K562 (cell line): ENCODE results near the gene OBSCN. TPM values are rescaled to one million over a fixed set of nuclear protein-coding genes. Genes with fewer than 3 reads are reported as not detected.

Source experiments
- E2F3 ChIP-seq: fragments of 250-450 bp; sonication (Bioruptor Pico); IDR thresholded peaks from 2 replicates; pipeline ENCODE4 v1.4.0; 2020; ENCODE audit warnings: mild to moderate bottlenecking
- GABPA ChIP-seq: fragments of 200-800 bp; sonication (Bioruptor generic); conservative IDR thresholded peaks from 2 replicates; pipeline ENCODE4 v1.6.1; 2016; ENCODE audit warnings: low read depth, missing genetic modification characterization, missing compliant biosample characterization
- HNRNPLL ChIP-seq: fragments of 200-400 bp; formaldehyde crosslinking; IDR thresholded peaks from 2 replicates; pipeline ENCODE4 v1.6.1; 2017; ENCODE audit warnings: low read length, low read depth, mild to moderate bottlenecking; ENCODE audit not compliant: poor library complexity, severe bottlenecking
- SUPT5H ChIP-seq: fragments of 450-650 bp; IDR thresholded peaks from 2 replicates; pipeline ENCODE4 v1.6.1; 2016
- USF1 ChIP-seq: sonication (generic); formaldehyde crosslinking; IDR thresholded peaks from 2 replicates; pipeline ENCODE4 v1.9.0; 2022; ENCODE audit warnings: mild to moderate bottlenecking, missing genetic modification reagents
- ZBTB8A ChIP-seq: fragments of 450-650 bp; IDR thresholded peaks from 2 replicates; pipeline ENCODE4 v1.6.1; 2018; ENCODE audit warnings: mild to moderate bottlenecking, moderate library complexity; ENCODE audit not compliant: partially characterized antibody
- ZNF280A ChIP-seq: fragments of 450-650 bp; IDR thresholded peaks from 2 replicates; pipeline ENCODE4 v1.6.1; 2018; ENCODE audit warnings: mild to moderate bottlenecking, low read depth; ENCODE audit not compliant: partially characterized antibody
- ZNF395 ChIP-seq: fragments of 200-800 bp; sonication (Bioruptor generic); IDR thresholded peaks from 2 replicates; pipeline ENCODE4 v1.6.1; 2017; ENCODE audit warnings: missing genetic modification characterization, missing compliant biosample characterization
- polyA plus RNA-seq, 8 experiments: library from polyadenylated mRNA; depleted of rRNA in 4 of 8; stranded (reverse) in 5 of 8; unstranded in 3 of 8; fragments of >200 nt; fragmentation: Nextera tagmentation in 2 of 8; fragmentation: Illumina TruSeq in 1 of 8; extraction: Ambion mirVana in 2 of 8; extraction: Trizol in 1 of 8; gene quantifications; 2 replicates each; pipeline versions ENCODE4 v1.2.1 to v1.2.3, GENCODE V29; 2011 to 2014; ENCODE audit warnings: inconsistent platforms in 1 of 8, missing spikeins in 1 of 8
- total RNA-seq, 7 experiments: library from RNA; depleted of rRNA in 6 of 7; stranded (reverse); fragments of >200 nt in 6 of 7; fragmentation: Illumina TruSeq in 2 of 7; extraction: Trizol in 2 of 7; gene quantifications; 2 replicates each; pipeline versions ENCODE4 v1.2.1 to v1.2.3, GENCODE V29; 2011 to 2021; ENCODE audit warnings: low replicate concordance in 1 of 7
- TF ChIP-seq, protein P1 (sequence below), 2 experiments: fragments of 450-650 bp; IDR thresholded peaks; 2 replicates each; pipeline ENCODE4 v1.6.1; 2016; ENCODE audit warnings: mild to moderate bottlenecking in 2 of 2, borderline replicate concordance in 1 of 2, low read depth in 1 of 2, moderate library complexity in 1 of 2
- TF ChIP-seq, protein P2 (sequence below): sonication (generic); formaldehyde crosslinking; IDR thresholded peaks from 2 replicates; pipeline ENCODE4 v1.8.1; 2023; ENCODE audit warnings: mild to moderate bottlenecking, missing genetic modification reagents

The OBSCN gene
- total and polyA plus RNA-seq, 9 of the 15 experiments (the other 6 are each of a cell fraction or from before 2014, with no cell fraction given) = 0.18 to 19.7 (median 3.6) TPM

DNA sequence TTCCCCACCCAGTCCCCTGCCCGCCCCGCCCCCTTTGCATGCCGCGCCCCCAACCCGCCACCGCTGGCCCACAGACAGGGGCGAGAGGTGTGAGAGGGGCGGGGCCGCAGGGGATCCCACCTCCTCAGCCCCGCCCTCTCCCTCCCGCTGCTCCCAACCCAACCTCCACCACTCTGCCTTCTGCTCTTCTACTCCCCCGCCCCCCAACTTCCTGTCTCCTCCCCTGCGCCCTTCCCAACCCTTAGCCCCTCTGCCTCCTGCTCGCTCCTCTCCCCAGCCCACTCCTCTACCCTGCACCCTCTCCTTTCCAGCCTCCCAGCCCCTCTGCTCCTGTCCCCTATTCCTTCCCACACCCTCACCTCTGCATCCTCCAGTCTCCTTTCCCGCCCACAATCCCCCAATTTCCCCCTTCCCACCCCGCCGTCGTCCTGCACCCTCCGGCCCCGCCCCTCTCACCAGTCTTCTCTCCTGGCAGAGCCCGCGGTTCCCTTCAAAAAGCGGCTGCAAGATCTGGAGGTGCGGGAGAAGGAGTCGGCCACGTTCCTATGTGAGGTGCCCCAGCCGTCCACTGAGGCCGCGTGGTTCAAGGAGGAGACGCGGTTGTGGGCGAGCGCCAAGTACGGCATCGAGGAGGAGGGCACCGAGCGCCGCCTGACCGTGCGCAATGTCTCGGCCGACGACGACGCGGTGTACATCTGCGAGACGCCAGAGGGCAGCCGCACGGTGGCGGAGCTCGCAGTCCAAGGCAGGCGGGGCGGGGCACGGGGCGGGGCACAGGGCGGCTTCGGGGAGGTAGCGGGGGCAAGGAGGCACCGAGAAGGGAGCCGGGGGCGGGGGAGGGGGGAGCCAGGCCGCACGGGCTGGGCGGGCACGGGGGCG, 5.4 kb downstream of the OBSCN start (continued):
- TF ChIP-seq, protein P1, sequence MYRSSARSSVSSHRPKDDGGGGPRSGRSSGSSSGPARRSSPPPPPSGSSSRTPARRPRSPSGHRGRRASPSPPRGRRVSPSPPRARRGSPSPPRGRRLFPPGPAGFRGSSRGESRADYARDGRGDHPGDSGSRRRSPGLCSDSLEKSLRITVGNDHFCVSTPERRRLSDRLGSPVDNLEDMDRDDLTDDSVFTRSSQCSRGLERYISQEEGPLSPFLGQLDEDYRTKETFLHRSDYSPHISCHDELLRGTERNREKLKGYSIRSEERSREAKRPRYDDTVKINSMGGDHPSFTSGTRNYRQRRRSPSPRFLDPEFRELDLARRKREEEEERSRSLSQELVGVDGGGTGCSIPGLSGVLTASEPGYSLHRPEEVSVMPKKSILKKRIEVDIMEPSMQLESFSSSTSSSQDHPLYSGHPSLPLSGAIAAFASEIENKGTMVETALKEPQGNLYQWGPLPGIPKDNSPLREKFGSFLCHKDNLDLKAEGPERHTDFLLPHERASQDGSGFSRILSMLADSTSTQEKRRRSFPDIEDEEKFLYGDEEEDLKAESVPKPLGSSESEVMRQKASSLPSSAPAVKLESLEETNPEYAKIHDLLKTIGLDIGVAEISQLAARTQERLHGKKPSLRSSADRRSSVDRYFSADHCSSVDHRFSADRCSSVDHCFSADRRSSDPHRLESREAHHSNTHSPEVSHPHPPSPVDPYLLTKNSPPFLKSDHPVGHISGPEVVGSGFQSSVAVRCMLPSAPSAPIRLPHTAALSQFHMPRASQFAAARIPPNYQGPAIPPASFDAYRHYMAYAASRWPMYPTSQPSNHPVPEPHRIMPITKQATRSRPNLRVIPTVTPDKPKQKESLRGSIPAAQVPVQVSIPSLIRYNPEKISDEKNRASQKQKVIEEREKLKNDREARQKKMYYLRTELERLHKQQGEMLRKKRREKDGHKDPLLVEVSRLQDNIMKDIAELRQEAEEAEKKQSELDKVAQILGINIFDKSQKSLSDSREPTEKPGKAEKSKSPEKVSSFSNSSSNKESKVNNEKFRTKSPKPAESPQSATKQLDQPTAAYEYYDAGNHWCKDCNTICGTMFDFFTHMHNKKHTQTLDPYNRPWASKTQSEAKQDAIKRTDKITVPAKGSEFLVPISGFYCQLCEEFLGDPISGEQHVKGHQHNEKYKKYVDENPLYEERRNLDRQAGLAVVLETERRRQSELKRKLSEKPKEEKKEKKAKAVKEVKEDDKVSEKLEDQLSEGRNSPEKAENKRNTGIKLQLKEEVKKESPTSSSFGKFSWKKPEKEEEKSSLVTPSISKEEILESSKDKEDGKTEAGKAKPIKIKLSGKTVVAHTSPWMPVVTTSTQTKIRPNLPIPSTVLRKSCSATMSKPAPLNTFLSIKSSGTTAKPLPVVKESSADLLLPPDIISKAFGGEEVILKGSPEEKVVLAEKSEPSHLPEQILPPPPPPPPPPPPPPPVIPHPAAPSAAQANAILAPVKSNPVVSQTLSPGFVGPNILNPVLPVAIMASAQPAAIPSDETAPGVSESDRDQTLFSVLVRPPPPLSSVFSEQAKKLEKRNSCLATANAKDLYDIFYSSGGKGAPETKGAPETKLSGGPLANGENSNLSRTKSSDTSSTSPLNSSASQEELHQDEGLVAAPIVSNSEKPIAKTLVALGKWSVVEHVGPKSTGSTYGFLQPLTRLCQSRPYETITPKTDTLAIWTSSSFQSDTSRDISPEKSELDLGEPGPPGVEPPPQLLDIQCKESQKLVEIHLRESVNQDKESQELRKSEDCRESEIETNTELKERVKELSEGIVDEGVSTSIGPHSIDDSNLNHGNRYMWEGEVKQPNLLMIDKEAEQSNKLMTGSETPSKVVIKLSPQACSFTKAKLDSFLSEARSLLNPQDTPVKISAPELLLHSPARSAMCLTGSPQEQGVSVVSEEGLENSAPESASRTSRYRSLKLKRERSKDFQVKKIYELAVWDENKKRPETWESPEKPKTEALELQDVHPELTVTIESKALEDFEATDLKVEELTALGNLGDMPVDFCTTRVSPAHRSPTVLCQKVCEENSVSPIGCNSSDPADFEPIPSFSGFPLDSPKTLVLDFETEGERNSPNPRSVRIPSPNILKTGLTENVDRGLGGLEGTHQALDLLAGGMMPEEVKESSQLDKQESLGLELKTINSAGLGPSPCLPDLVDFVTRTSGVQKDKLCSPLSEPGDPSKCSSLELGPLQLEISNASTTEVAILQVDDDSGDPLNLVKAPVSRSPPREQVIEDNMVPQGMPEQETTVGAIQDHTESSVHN (IDR thresholded peaks at IDR 0.05; ENCODE audit: borderline replicate concordance in 1 of 2, low read depth in 1 of 2) = no peak
- TF ChIP-seq USF1 (CRISPR knock-in tag) (peak; percentile 32; the same call in 1 of the 2 replicates), ZBTB8A (no peak), SUPT5H (peak; percentile 61; the same call in 1 of the 2 replicates), ZNF280A (peak; percentile 13), E2F3 (no peak), ZNF395 (no peak), GABPA (tag) (peak; percentile 54; the same call in 1 of the 2 replicates), HNRNPLL (peak; percentile 43)
- TF ChIP-seq, protein P2, sequence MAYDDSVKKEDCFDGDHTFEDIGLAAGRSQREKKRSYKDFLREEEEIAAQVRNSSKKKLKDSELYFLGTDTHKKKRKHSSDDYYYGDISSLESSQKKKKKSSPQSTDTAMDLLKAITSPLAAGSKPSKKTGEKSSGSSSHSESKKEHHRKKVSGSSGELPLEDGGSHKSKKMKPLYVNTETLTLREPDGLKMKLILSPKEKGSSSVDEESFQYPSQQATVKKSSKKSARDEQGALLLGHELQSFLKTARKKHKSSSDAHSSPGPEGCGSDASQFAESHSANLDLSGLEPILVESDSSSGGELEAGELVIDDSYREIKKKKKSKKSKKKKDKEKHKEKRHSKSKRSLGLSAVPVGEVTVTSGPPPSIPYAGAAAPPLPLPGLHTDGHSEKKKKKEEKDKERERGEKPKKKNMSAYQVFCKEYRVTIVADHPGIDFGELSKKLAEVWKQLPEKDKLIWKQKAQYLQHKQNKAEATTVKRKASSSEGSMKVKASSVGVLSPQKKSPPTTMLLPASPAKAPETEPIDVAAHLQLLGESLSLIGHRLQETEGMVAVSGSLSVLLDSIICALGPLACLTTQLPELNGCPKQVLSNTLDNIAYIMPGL (CRISPR knock-in tag) = 0 out of 2 replicates have a peak, but pooled peaks have one; percentile 78
